HEK293 (cell line): ENCODE measurements around the gene FKBP8.
A peak's percentile ranks its signal among the peaks of the same experiment; 100 is the strongest.

Source experiments
- CTCF ChIA-PET: fragments of 350-600 bp; formaldehyde crosslinking; extraction: SDS; loops from one replicate; lab custom pipeline; 2021; ENCODE audit warnings: antibody characterized with exemption; lab: Yijun Ruan, JAX
- POLR2A ChIA-PET: fragments of 300-600 bp; formaldehyde crosslinking; extraction: SDS; loops from one replicate; lab custom pipeline; 2020; ENCODE audit warnings: antibody characterized with exemption, inconsistent platforms; lab: Yijun Ruan, JAX
- H3K27ac ChIP-seq: fragments of 200-500 bp; sonication (Bioruptor generic); 2 replicates; pipeline ENCODE4 v1.5.1; 2014; ENCODE audit warnings: low read depth, low read length, control low read depth, inconsistent platforms; ENCODE audit errors: extremely low read depth
- H3K36me3 ChIP-seq, 2 experiments: fragments of 200-500 bp in 1 of 2; sonication (Bioruptor generic) in 1 of 2; 1 replicate in 1 of 2; 2 replicates in 1 of 2; pipeline ENCODE4 v1.5.1; 2014 to 2017; ENCODE audit warnings: inconsistent platforms in 2 of 2, low read length in 2 of 2; ENCODE audit not compliant: control insufficient read depth in 2 of 2, insufficient read depth in 1 of 2
- H3K4me1 ChIP-seq: fragments of 200-500 bp; sonication (Bioruptor generic); 2 replicates; pipeline ENCODE4 v1.5.1; 2014; ENCODE audit warnings: mild to moderate bottlenecking, low read length, inconsistent platforms; ENCODE audit not compliant: control insufficient read depth, insufficient read depth
- H3K4me3 ChIP-seq: 2 replicates; pipeline ENCODE4 v1.5.1; 2011; ENCODE audit warnings: low read depth, mild to moderate bottlenecking, control low read depth, low read length, moderate library complexity
- H3K9me3 ChIP-seq: fragments of 200-500 bp; sonication (Bioruptor generic); 2 replicates; pipeline ENCODE4 v1.5.1; 2014; ENCODE audit warnings: low read depth, low read length, inconsistent platforms; ENCODE audit not compliant: control insufficient read depth, insufficient read depth
- BCL11B ChIP-seq: fragments of 450-650 bp; formaldehyde crosslinking; IDR thresholded peaks from 2 replicates; pipeline ENCODE4 v1.5.1; 2016; ENCODE audit warnings: low read depth, missing biosample characterization, missing genetic modification characterization
- BCL6B ChIP-seq: fragments of 450-650 bp; formaldehyde crosslinking; IDR thresholded peaks from 2 replicates; pipeline ENCODE4 v1.5.1; 2017; ENCODE audit warnings: missing biosample characterization, missing genetic modification characterization
- GFI1B ChIP-seq: fragments of 450-650 bp; formaldehyde crosslinking; IDR thresholded peaks from 2 replicates; pipeline ENCODE4 v1.5.1; 2016; ENCODE audit warnings: missing biosample characterization, missing genetic modification characterization
- KLF17 ChIP-seq: fragments of 450-650 bp; formaldehyde crosslinking; IDR thresholded peaks from 2 replicates; pipeline ENCODE4 v1.5.1; 2016; ENCODE audit warnings: missing biosample characterization, missing genetic modification characterization
- OSR2 ChIP-seq: fragments of 450-650 bp; formaldehyde crosslinking; IDR thresholded peaks from 2 replicates; pipeline ENCODE4 v1.5.1; 2016; ENCODE audit warnings: missing biosample characterization, missing genetic modification characterization
- SP3 ChIP-seq: fragments of 450-650 bp; formaldehyde crosslinking; IDR thresholded peaks from 2 replicates; pipeline ENCODE4 v1.5.1; 2016; ENCODE audit warnings: missing biosample characterization, missing genetic modification characterization
- ZFHX2 ChIP-seq: fragments of 450-650 bp; formaldehyde crosslinking; conservative IDR thresholded peaks from 2 replicates; pipeline ENCODE4 v1.5.1; 2016; ENCODE audit warnings: missing biosample characterization, missing genetic modification characterization
- ZNF140 ChIP-seq: fragments of 450-650 bp; formaldehyde crosslinking; IDR thresholded peaks from 2 replicates; pipeline ENCODE4 v1.5.1; 2016; ENCODE audit warnings: missing biosample characterization, missing genetic modification characterization
- ZNF146 ChIP-seq: fragments of 450-650 bp; formaldehyde crosslinking; IDR thresholded peaks from 2 replicates; pipeline ENCODE4 v1.5.1; 2016; ENCODE audit warnings: missing biosample characterization, missing genetic modification characterization
- ZNF175 ChIP-seq: fragments of 450-650 bp; formaldehyde crosslinking; IDR thresholded peaks from 2 replicates; pipeline ENCODE4 v1.5.1; 2016; ENCODE audit warnings: missing biosample characterization, missing genetic modification characterization
- ZNF292 ChIP-seq: fragments of 450-650 bp; formaldehyde crosslinking; IDR thresholded peaks from 2 replicates; pipeline ENCODE4 v1.5.1; 2016; ENCODE audit warnings: low read depth, missing biosample characterization, missing genetic modification characterization, borderline replicate concordance
- ZNF354C ChIP-seq: fragments of 450-650 bp; formaldehyde crosslinking; IDR thresholded peaks from 2 replicates; pipeline ENCODE4 v1.5.1; 2016; ENCODE audit warnings: missing biosample characterization, missing genetic modification characterization, low read depth, borderline replicate concordance
- ZNF366 ChIP-seq: fragments of 450-650 bp; formaldehyde crosslinking; conservative IDR thresholded peaks from 2 replicates; pipeline ENCODE4 v1.5.1; 2016; ENCODE audit warnings: missing biosample characterization, missing genetic modification characterization
- ZNF37A ChIP-seq: fragments of 450-650 bp; IDR thresholded peaks from 2 replicates; pipeline ENCODE4 v1.5.1; 2018; ENCODE audit warnings: missing biosample characterization, missing genetic modification characterization
- ZNF518A ChIP-seq: fragments of 450-650 bp; formaldehyde crosslinking; conservative IDR thresholded peaks from 2 replicates; pipeline ENCODE4 v1.5.1; 2016; ENCODE audit warnings: low read depth, missing biosample characterization, missing genetic modification characterization
- ZNF561 ChIP-seq: fragments of 450-650 bp; IDR thresholded peaks from 2 replicates; pipeline ENCODE4 v1.5.1; 2018; ENCODE audit warnings: missing biosample characterization, missing genetic modification characterization, borderline replicate concordance
- ZNF585B ChIP-seq: fragments of 450-650 bp; formaldehyde crosslinking; IDR thresholded peaks from 2 replicates; pipeline ENCODE4 v1.5.1; 2016; ENCODE audit warnings: missing biosample characterization, missing genetic modification characterization
- ZNF596 ChIP-seq: fragments of 450-650 bp; IDR thresholded peaks from 2 replicates; pipeline ENCODE4 v1.5.0; 2018; ENCODE audit warnings: missing biosample characterization, mild to moderate bottlenecking, missing genetic modification characterization, moderate library complexity
- ZNF600 ChIP-seq: fragments of 450-650 bp; formaldehyde crosslinking; IDR thresholded peaks from 2 replicates; pipeline ENCODE4 v1.5.1; 2016; ENCODE audit warnings: missing biosample characterization, missing genetic modification characterization
- ZNF610 ChIP-seq: fragments of 450-650 bp; formaldehyde crosslinking; IDR thresholded peaks from 2 replicates; pipeline ENCODE4 v1.5.1; 2016; ENCODE audit warnings: missing biosample characterization, missing genetic modification characterization, borderline replicate concordance
- ZNF639 ChIP-seq: fragments of 450-650 bp; formaldehyde crosslinking; IDR thresholded peaks from 2 replicates; pipeline ENCODE4 v1.5.1; 2016; ENCODE audit warnings: missing biosample characterization, missing genetic modification characterization
- ZNF660 ChIP-seq: fragments of 450-650 bp; IDR thresholded peaks from 2 replicates; pipeline ENCODE4 v1.5.1; 2018; ENCODE audit warnings: missing biosample characterization, mild to moderate bottlenecking, missing genetic modification characterization
- ZNF664 ChIP-seq: fragments of 450-650 bp; formaldehyde crosslinking; IDR thresholded peaks from 2 replicates; pipeline ENCODE4 v1.5.1; 2016; ENCODE audit warnings: missing biosample characterization, missing genetic modification characterization
- ZNF670 ChIP-seq: fragments of 450-650 bp; formaldehyde crosslinking; IDR thresholded peaks from 2 replicates; pipeline ENCODE4 v1.5.1; 2016; ENCODE audit warnings: missing biosample characterization, missing genetic modification characterization, low read depth
- ZNF768 ChIP-seq: fragments of 450-650 bp; formaldehyde crosslinking; IDR thresholded peaks from 2 replicates; pipeline ENCODE4 v1.5.1; 2018; ENCODE audit warnings: missing biosample characterization, mild to moderate bottlenecking, missing genetic modification characterization
- ZNF777 ChIP-seq: fragments of 450-650 bp; formaldehyde crosslinking; IDR thresholded peaks from 2 replicates; pipeline ENCODE4 v1.5.1; 2017; ENCODE audit warnings: missing biosample characterization, missing genetic modification characterization, borderline replicate concordance
- ZNF791 ChIP-seq: fragments of 450-650 bp; formaldehyde crosslinking; IDR thresholded peaks from 2 replicates; pipeline ENCODE4 v1.5.1; 2016; ENCODE audit warnings: missing biosample characterization, missing genetic modification characterization
- ZNF837 ChIP-seq: fragments of 450-650 bp; formaldehyde crosslinking; IDR thresholded peaks from 2 replicates; pipeline ENCODE4 v1.5.1; 2016; ENCODE audit warnings: missing biosample characterization, missing genetic modification characterization
- ZXDB ChIP-seq: fragments of 450-650 bp; formaldehyde crosslinking; IDR thresholded peaks from 2 replicates; pipeline ENCODE4 v1.5.1; 2016; ENCODE audit warnings: missing biosample characterization, missing genetic modification characterization

Gene FKBP8

DNA sequence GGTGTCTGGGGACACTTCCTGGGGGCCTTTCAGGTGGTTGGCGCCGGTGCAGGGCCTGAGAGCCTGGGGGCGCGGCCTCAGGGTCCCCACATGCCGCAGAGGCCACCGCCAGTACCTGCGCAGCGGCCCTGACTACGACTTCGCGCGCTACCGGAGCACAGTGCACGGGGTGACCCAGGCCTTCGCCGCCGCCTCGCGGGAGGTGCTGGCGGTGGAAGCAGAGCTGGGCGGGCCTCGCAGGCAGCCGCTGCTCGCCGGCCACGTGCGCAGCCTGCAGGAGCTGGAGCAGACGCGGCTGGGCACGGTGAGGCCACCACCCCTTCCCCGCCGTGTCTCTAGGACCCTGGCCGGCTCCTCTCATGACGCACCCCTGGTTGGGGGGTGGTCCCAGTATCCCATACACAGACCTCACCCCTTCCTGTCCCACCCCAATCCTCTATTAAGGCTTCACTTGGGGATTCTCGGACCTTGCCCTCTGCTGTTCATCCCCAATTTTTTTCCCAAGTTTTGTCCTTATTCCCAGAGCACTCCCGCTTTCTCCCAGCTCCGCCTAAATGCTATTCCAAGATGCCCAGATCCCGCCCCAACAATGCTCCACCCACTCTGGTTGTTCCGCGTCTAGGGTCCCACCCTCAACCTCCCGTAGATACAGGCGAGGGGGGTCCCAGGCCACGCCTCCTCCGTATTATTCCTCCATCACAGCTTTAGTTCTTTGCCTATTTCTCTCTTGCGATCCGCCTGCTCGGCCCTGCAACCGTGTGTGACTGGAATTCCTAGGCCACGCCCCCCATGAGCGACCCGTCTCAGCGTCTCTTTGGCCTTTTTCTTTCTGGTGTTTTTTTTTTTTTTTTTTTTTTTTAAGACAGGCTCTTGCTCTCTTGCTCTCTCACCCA, 46.3 kb upstream of the FKBP8 start:
- Histone ChIP-seq H3K36me3 (peaks cover 0 to 6% of the 10 kb centered on the region in 2 experiments; a peak in 1 of 3 replicates), H3K4me3 (peak overlapping the region; percentile 75), H3K27ac (peak overlapping the region; percentile 77), H3K9me3 (no peaks in the 10 kb centered on the region), H3K4me1 (no peaks in the 10 kb centered on the region)
- POLR2A ChIA-PET = interaction anchor here (0.6 to 5.7 kb wide), 24 partner anchors 9 to 330 kb away, joined by 3 to 60 read pairs (median 4); partner anchors contain the start of genes COPE, DDX49, ELL and FKBP8
- CTCF ChIA-PET = interaction anchor here (0.8 to 2.1 kb wide), 10 partner anchors 9 to 151 kb away, joined by 3 to 15 read pairs (median 4); no protein-coding TSS in a partner anchor
- TF ChIP-seq ZNF777 (tag by site-specific recombination) (peak; percentile 10; the same call in 1 of the 2 replicates), ZXDB (tag by site-specific recombination) (peak; percentile 93), ZNF146 (tag by site-specific recombination) (no peak), BCL6B (tag by site-specific recombination) (no peak), ZNF585B (tag by site-specific recombination) (no peak), KLF17 (tag by site-specific recombination) (0 out of 2 replicates have a peak, but pooled peaks have one; percentile 50), ZNF664 (no peak), ZNF660 (tag by site-specific recombination) (no peak), GFI1B (tag by site-specific recombination) (no peak), ZNF140 (tag by site-specific recombination) (no peak), ZNF600 (peak; percentile 97), ZFHX2 (0 out of 2 replicates have a peak, but pooled peaks have one; percentile 9), ZNF670 (no peak), SP3 (tag by site-specific recombination) (peak; percentile 82), ZNF354C (tag by site-specific recombination) (no peak), ZNF175 (no peak), ZNF610 (tag by site-specific recombination) (no peak), ZNF768 (tag by site-specific recombination) (no peak), OSR2 (tag by site-specific recombination) (no peak), ZNF639 (tag by site-specific recombination) (no peak), ZNF791 (no peak), ZNF518A (tag by site-specific recombination) (no peak), ZNF37A (tag by site-specific recombination) (no peak), ZNF292 (tag by site-specific recombination) (no peak), ZNF837 (tag by site-specific recombination) (no peak), ZNF366 (tag by site-specific recombination) (peak; percentile 40; the same call in 1 of the 2 replicates), ZNF561 (peak; percentile 20; the same call in 1 of the 2 replicates), ZNF596 (tag by site-specific recombination) (no peak), BCL11B (tag by site-specific recombination) (no peak)
